AG10803 (cell line): ENCODE data around the gene CAMSAP1.

Source experiments
- DNase-seq: peaks from one replicate; pipeline ENCODE4 v3.0.0; 2010; ENCODE audit warnings: low read depth
- H3K4me3 ChIP-seq: 2 replicates; pipeline ENCODE4 v1.5.1; 2011; ENCODE audit warnings: mild to moderate bottlenecking, low read length, control low read depth
- CTCF ChIP-seq: conservative IDR thresholded peaks from 2 replicates; pipeline ENCODE4 v1.5.1; 2011; ENCODE audit warnings: mild to moderate bottlenecking, low read length, control low read depth, inconsistent platforms

Gene CAMSAP1

GRCh38 chr9:135825435-135826187 lies 81.7 kb downstream of the CAMSAP1 start:
- no peak for TF ChIP-seq CTCF
- H3K4me3 ChIP-seq, result no peak overlapping the region
- no peak for DNase-seq

- H3K4me3 ChIP-seq, result no peak overlapping the region
- DNase-seq, result no peak
- no peak for TF ChIP-seq CTCF
These were observed 84.3 kb downstream of the CAMSAP1 start for GRCh38 chr9:135823036-135823435.

GRCh38 chr9:135822374-135822755 lies 85.0 kb downstream of the CAMSAP1 start:
- no peak overlapping the region for H3K4me3 ChIP-seq
- DNase-seq, result no peak
- TF ChIP-seq CTCF, result no peak

- DNase-seq, result no peak
- no peak overlapping the region for H3K4me3 ChIP-seq
- TF ChIP-seq CTCF, result no peak
These were observed 85.5 kb downstream of the CAMSAP1 start for GRCh38 chr9:135821733-135822373.

GRCh38 chr9:135821116-135821515 lies 86.2 kb downstream of the CAMSAP1 start:
- DNase-seq, result no peak
- H3K4me3 ChIP-seq, result no peak overlapping the region

GRCh38 chr9:135820661-135821060 lies 86.7 kb downstream of the CAMSAP1 start:
- no peak overlapping the region for H3K4me3 ChIP-seq
- no peak for TF ChIP-seq CTCF
- no peak for DNase-seq

More at GRCh38 chr9:135821116-135821515, 86.2 kb downstream of the CAMSAP1 start:
- no peak for TF ChIP-seq CTCF

- no peak for DNase-seq
- H3K4me3 ChIP-seq, result no peak overlapping the region
- no peak for TF ChIP-seq CTCF
These were observed 87.4 kb downstream of the CAMSAP1 start for GRCh38 chr9:135819905-135820304.
